ENCODE data around the gene GPER1.

Gene GPER1

DNA sequence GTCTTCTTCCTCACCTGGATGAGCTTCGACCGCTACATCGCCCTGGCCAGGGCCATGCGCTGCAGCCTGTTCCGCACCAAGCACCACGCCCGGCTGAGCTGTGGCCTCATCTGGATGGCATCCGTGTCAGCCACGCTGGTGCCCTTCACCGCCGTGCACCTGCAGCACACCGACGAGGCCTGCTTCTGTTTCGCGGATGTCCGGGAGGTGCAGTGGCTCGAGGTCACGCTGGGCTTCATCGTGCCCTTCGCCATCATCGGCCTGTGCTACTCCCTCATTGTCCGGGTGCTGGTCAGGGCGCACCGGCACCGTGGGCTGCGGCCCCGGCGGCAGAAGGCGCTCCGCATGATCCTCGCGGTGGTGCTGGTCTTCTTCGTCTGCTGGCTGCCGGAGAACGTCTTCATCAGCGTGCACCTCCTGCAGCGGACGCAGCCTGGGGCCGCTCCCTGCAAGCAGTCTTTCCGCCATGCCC, 4.3 kb downstream of the GPER1 start:
- TF ChIP-seq, protein P1, sequence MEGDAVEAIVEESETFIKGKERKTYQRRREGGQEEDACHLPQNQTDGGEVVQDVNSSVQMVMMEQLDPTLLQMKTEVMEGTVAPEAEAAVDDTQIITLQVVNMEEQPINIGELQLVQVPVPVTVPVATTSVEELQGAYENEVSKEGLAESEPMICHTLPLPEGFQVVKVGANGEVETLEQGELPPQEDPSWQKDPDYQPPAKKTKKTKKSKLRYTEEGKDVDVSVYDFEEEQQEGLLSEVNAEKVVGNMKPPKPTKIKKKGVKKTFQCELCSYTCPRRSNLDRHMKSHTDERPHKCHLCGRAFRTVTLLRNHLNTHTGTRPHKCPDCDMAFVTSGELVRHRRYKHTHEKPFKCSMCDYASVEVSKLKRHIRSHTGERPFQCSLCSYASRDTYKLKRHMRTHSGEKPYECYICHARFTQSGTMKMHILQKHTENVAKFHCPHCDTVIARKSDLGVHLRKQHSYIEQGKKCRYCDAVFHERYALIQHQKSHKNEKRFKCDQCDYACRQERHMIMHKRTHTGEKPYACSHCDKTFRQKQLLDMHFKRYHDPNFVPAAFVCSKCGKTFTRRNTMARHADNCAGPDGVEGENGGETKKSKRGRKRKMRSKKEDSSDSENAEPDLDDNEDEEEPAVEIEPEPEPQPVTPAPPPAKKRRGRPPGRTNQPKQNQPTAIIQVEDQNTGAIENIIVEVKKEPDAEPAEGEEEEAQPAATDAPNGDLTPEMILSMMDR (IDR thresholded peaks at IDR 0.05; ENCODE audit: low read depth, low read length): no peak
- TF ChIP-seq, protein P2, sequence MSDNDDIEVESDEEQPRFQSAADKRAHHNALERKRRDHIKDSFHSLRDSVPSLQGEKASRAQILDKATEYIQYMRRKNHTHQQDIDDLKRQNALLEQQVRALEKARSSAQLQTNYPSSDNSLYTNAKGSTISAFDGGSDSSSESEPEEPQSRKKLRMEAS (IDR thresholded peaks at IDR 0.05; ENCODE audit: low read depth, low read length): no peak
- no peak overlapping the region for H3K4me3 ChIP-seq (ENCODE audit: low read depth, low read length)
- no peak for DNase-seq (ENCODE audit: low read depth)

DNA sequence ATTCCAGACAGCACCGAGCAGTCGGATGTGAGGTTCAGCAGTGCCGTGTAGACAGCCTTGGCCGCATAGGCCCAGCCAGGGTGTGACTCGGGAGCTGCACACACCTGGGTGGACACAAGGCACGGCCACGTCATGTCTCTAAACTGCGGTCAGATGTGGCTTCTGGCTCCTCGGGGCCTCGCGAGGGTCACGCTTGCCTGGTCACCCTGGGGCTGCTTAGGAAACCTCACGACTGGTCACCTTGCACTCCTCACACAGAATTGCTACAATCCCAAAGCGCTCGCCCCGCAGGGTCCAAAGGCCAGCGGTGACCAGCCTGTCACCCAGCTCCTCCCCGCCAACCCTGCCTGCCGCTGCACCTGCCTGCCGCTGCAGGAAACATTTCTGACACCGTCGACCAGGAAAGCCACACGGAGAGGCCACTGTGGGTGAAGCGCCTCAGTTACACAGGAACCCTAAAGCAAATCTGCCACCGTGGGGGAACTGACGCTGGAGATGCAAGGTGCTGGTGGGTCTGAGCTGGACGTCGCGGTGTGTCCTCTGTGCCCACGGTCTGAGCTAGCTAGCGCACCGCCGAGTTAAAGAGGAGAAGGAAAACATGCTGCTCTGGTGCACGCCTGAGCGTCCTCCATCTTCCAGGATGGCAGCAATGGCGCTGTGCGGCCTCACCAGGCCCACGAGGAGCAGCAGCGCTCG, 5.0 kb downstream of the GPER1 start:
- TF ChIP-seq, protein P2 (IDR thresholded peaks at IDR 0.05; ENCODE audit: low read depth, low read length): no peak
- TF ChIP-seq MYC (IDR thresholded peaks at IDR 0.05; ENCODE audit: low read depth, low read length) (no peak), POLR2A (IDR thresholded peaks at IDR 0.05; ENCODE audit: extremely low read depth, insufficient read length) (no peak)
- TF ChIP-seq, protein P1 (IDR thresholded peaks at IDR 0.05; ENCODE audit: low read depth, low read length): no peak
- no peak for DNase-seq (ENCODE audit: low read depth)
- H3K4me3 ChIP-seq (ENCODE audit: low read depth, low read length): no peak overlapping the region

- H3K4me3 ChIP-seq (ENCODE audit: low read depth, low read length): no peak overlapping the region
- TF ChIP-seq, protein P1 (IDR thresholded peaks at IDR 0.05; ENCODE audit: low read depth, low read length): no peak
- TF ChIP-seq POLR2A (IDR thresholded peaks at IDR 0.05; ENCODE audit: extremely low read depth, insufficient read length) (no peak), MYC (IDR thresholded peaks at IDR 0.05; ENCODE audit: low read depth, low read length) (no peak)
- TF ChIP-seq, protein P2 (IDR thresholded peaks at IDR 0.05; ENCODE audit: low read depth, low read length): no peak
- DNase-seq (ENCODE audit: low read depth): no peak
These were observed 5.6 kb downstream of the GPER1 start for GRCh38 chr7:1093502-1093843.

- no peak for DNase-seq (ENCODE audit: low read depth)
- no peak overlapping the region for H3K4me3 ChIP-seq (ENCODE audit: low read depth, low read length)
- no peak for TF ChIP-seq POLR2A (IDR thresholded peaks at IDR 0.05; ENCODE audit: extremely low read depth, insufficient read length)
- TF ChIP-seq, protein P1 (IDR thresholded peaks at IDR 0.05; ENCODE audit: low read depth, low read length): no peak
- TF ChIP-seq, protein P2 (IDR thresholded peaks at IDR 0.05; ENCODE audit: low read depth, low read length): no peak
- no peak for TF ChIP-seq MYC (IDR thresholded peaks at IDR 0.05; ENCODE audit: low read depth, low read length)
These were observed 6.1 kb downstream of the GPER1 start for GRCh38 chr7:1093916-1094508.

- no peak for DNase-seq (ENCODE audit: low read depth)
- no peak for TF ChIP-seq POLR2A (IDR thresholded peaks at IDR 0.05; ENCODE audit: extremely low read depth, insufficient read length)
- no peak for TF ChIP-seq MYC (IDR thresholded peaks at IDR 0.05; ENCODE audit: low read depth, low read length)
- H3K4me3 ChIP-seq (ENCODE audit: low read depth, low read length): no peak overlapping the region
These were observed 7.0 kb downstream of the GPER1 start for GRCh38 chr7:1094870-1095269.

DNA sequence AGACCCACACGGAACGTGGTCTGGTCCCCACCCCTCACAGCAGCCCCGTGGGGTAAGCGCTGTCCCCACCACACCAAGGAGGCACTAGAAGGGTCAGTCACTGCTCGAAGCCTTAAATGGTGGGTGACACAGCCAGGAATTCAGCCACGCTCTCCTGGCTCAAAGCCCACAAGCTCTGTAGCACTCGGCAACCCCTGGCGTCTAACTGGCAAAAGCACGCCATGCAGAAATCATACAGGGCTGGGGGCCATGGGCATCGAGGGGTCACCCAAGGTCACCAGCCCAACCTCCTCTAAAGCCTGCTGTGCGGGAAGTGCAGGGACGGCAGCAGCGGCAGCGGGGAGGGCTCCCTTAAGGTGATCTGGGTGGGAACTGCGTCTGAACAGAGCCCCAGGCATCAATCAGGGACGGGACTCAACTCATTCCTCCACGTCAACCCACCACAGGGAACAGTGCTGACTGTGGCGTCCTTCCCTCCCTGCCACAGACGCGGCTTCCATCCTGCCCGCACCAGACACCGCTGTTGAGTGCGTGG, 7.8 kb downstream of the GPER1 start:
- H3K4me3 ChIP-seq (ENCODE audit: low read depth, low read length): no peak overlapping the region
- DNase-seq (ENCODE audit: low read depth): no peak
- TF ChIP-seq, protein P1 (IDR thresholded peaks at IDR 0.05; ENCODE audit: low read depth, low read length): no peak
- no peak for TF ChIP-seq POLR2A (IDR thresholded peaks at IDR 0.05; ENCODE audit: extremely low read depth, insufficient read length)
- no peak for TF ChIP-seq MYC (IDR thresholded peaks at IDR 0.05; ENCODE audit: low read depth, low read length)
- TF ChIP-seq, protein P2 (IDR thresholded peaks at IDR 0.05; ENCODE audit: low read depth, low read length): no peak
